Measurements from ENCODE around the gene AKT1.

The AKT1 gene

DNA sequence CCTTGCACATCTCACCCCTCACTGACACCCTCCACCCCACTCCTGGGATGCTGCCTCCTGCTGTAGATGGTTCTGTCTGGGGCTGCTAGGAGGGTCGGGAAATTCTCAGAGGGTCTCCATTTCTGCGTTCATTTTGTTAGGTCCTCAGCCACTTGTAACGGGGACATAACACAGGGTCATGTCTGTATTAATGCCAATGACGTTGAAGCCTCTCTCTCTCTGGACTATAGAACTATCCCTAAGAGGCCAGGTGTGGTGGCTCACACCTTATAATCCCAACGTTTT, 28.0 kb downstream of the AKT1 start:
- Histone ChIP-seq H3K36me3 (replicated peaks; ENCODE audit: low read depth, low read length) (peaks cover 27% of the 10 kb centered on the region), H2AFZ (ENCODE audit: low read depth, low read length) (no peak overlapping the region), H3K9ac (ENCODE audit: low read length) (no peak overlapping the region), H3K4me2 (ENCODE audit: low read length) (no peak overlapping the region), H3K27ac (ENCODE audit: low read length) (no peak overlapping the region), H3K79me2 (ENCODE audit: low read length) (no peaks in the 10 kb centered on the region), H3K9me3 (ENCODE audit: insufficient read depth, low read length) (no peaks in the 10 kb centered on the region), H3K4me3 (ENCODE audit: low read length) (no peak overlapping the region), H4K20me1 (ENCODE audit: insufficient read depth, low read length) (no peaks in the 10 kb centered on the region), H3K4me1 (ENCODE audit: low read length) (0 out of 2 replicates have a peak, but pooled peaks cover 2% of the 10 kb centered on the region), H3K27me3 (ENCODE audit: low read depth, low read length) (no peaks in the 10 kb centered on the region)
- TF ChIP-seq, protein P1, sequence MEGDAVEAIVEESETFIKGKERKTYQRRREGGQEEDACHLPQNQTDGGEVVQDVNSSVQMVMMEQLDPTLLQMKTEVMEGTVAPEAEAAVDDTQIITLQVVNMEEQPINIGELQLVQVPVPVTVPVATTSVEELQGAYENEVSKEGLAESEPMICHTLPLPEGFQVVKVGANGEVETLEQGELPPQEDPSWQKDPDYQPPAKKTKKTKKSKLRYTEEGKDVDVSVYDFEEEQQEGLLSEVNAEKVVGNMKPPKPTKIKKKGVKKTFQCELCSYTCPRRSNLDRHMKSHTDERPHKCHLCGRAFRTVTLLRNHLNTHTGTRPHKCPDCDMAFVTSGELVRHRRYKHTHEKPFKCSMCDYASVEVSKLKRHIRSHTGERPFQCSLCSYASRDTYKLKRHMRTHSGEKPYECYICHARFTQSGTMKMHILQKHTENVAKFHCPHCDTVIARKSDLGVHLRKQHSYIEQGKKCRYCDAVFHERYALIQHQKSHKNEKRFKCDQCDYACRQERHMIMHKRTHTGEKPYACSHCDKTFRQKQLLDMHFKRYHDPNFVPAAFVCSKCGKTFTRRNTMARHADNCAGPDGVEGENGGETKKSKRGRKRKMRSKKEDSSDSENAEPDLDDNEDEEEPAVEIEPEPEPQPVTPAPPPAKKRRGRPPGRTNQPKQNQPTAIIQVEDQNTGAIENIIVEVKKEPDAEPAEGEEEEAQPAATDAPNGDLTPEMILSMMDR (IDR thresholded peaks at IDR 0.05; ENCODE audit: low read depth, low read length), result no peak
- no peak for TF ChIP-seq EZH2phosphoT487 (IDR thresholded peaks at IDR 0.05; ENCODE audit: low read depth)

DNA sequence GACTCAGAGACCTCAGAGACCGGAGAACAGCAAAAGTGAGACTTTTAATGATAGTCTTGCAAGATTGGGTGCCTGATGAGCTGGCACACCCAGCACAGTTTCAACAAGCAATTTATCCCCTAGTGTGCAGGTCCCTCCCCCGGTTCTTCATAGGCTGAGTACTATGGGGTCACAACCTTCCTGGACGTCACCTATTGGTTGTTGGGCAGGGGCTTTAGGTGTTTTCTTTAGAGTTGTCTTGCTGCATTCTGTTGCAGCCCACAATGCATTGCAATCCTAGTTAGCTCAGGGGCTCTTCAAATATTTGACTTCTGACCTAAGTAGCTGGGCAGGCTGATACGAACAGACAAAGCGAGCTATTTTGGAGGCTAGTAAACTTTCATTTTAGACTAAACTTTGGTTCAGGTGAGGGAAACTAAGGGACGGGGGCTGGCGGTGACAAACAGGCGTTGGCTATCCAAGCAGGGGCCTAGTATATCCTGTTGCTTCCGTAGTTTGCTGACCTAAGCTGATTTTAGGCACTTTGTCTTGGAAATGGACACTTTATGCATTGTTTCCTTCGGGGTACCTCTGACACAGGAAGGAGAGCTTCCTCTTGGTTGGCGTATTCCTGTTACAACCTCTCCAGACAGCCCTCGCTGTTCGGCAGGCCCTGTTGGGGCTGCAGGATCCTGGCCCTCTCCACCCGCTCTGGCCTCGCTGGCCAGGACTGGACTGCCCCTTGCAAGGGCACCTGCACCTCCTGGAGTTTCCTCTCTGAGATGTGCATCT, 28.5 kb downstream of the AKT1 start:
- H3K9me3 ChIP-seq (ENCODE audit: insufficient read depth, low read length), result no peaks in the 10 kb centered on the region
- no peaks in the 10 kb centered on the region for H3K27me3 ChIP-seq (ENCODE audit: low read depth, low read length)
- H3K79me2 ChIP-seq (ENCODE audit: low read length), result no peaks in the 10 kb centered on the region
- no peak overlapping the region for H3K9ac ChIP-seq (ENCODE audit: low read length)
- H2AFZ ChIP-seq (ENCODE audit: low read depth, low read length), result no peak overlapping the region
- 0 out of 2 replicates have a peak, but pooled peaks cover 2% of the 10 kb centered on the region for H3K4me1 ChIP-seq (ENCODE audit: low read length)
- peaks cover 26% of the 10 kb centered on the region for H3K36me3 ChIP-seq (replicated peaks; ENCODE audit: low read depth, low read length)
- H3K27ac ChIP-seq (ENCODE audit: low read length), result no peak overlapping the region
- no peak overlapping the region for H3K4me2 ChIP-seq (ENCODE audit: low read length)
- TF ChIP-seq, protein P1 (IDR thresholded peaks at IDR 0.05; ENCODE audit: low read depth, low read length), result no peak
- no peaks in the 10 kb centered on the region for H4K20me1 ChIP-seq (ENCODE audit: insufficient read depth, low read length)
- no peak overlapping the region for H3K4me3 ChIP-seq (ENCODE audit: low read length)

DNA sequence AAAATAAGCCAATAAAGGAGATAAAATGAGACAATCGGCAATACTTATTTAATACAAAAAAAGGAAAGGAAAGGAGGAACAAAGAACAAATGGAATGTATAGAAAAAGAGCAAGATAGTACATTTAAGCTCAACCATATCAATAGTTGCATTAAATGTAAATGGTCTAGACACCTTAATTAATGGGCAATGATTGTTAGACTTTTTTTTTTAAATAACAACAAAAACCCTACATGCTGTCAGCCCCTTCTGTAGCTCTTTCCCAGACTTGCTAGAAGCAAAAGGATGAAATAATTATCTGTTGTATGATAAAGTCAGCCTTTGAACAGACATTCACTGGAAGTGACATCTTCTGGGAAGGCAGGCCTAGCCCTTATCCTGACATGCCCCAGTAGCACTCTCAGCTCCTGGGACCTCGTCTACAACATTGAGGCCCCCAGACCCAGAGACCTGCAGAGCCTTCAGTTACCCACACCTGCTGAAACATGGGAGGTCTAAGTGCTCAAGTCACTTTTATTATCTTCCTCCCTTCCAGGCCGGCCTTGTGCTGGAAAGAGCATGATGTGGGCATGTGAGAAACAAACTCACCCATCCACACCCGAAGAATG, 29.2 kb downstream of the AKT1 start:
- no peak overlapping the region for H3K4me2 ChIP-seq (ENCODE audit: low read length)
- peaks cover 22% of the 10 kb centered on the region for H3K36me3 ChIP-seq (replicated peaks; ENCODE audit: low read depth, low read length)

DNA sequence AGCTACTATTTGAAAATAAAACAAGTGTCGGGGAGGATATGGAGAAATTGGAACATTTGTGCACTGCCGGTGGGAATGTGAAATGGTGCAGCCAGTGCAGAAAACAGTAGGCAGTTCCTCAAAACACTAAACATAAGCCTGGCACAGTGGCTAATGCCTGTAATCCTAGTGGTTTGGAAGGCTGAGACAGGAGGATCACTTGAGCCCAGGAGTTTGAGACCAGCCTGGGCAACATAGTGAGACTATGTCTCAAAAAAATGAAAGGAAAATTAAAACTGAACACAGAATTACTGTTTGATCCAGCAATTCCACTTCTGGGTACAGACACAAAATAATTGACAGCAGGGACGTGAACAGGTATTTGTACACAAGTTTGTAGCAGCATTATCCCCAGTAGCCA, 30.0 kb downstream of the AKT1 start:
- no peak overlapping the region for H3K27ac ChIP-seq (ENCODE audit: low read length)
- no peak overlapping the region for H2AFZ ChIP-seq (ENCODE audit: low read depth, low read length)
- no peak for TF ChIP-seq EZH2phosphoT487 (IDR thresholded peaks at IDR 0.05; ENCODE audit: low read depth)
- TF ChIP-seq, protein P1 (IDR thresholded peaks at IDR 0.05; ENCODE audit: low read depth, low read length), result no peak
- no peaks in the 10 kb centered on the region for H3K27me3 ChIP-seq (ENCODE audit: low read depth, low read length)
- H3K79me2 ChIP-seq (ENCODE audit: low read length), result no peaks in the 10 kb centered on the region
- no peaks in the 10 kb centered on the region for H4K20me1 ChIP-seq (ENCODE audit: insufficient read depth, low read length)
- no peak overlapping the region for H3K4me3 ChIP-seq (ENCODE audit: low read length)
- H3K9ac ChIP-seq (ENCODE audit: low read length), result no peak overlapping the region
- H3K4me2 ChIP-seq (ENCODE audit: low read length), result no peak overlapping the region
- H3K36me3 ChIP-seq (replicated peaks; ENCODE audit: low read depth, low read length), result peaks cover 22% of the 10 kb centered on the region
- no peaks in the 10 kb centered on the region for H3K9me3 ChIP-seq (ENCODE audit: insufficient read depth, low read length)
- 0 out of 2 replicates have a peak, but pooled peaks cover 2% of the 10 kb centered on the region for H3K4me1 ChIP-seq (ENCODE audit: low read length)

More for the DNA sequence above, 29.2 kb downstream of the AKT1 start:
- Histone ChIP-seq H3K79me2 (ENCODE audit: low read length) (no peaks in the 10 kb centered on the region), H3K4me3 (ENCODE audit: low read length) (no peak overlapping the region), H2AFZ (ENCODE audit: low read depth, low read length) (no peak overlapping the region), H3K9ac (ENCODE audit: low read length) (no peak overlapping the region), H3K9me3 (ENCODE audit: insufficient read depth, low read length) (no peaks in the 10 kb centered on the region), H3K27ac (ENCODE audit: low read length) (no peak overlapping the region), H3K27me3 (ENCODE audit: low read depth, low read length) (no peaks in the 10 kb centered on the region), H4K20me1 (ENCODE audit: insufficient read depth, low read length) (no peaks in the 10 kb centered on the region), H3K4me1 (ENCODE audit: low read length) (0 out of 2 replicates have a peak, but pooled peaks cover 2% of the 10 kb centered on the region)
- TF ChIP-seq EZH2phosphoT487 (IDR thresholded peaks at IDR 0.05; ENCODE audit: low read depth), result no peak

Data from OCI-LY3 (cell line).